HG02852 (cell line): ENCODE results near the gene CARS2.
"Not testable (repeated sequence)": the region's sequence is repeated elsewhere in the genome, so short reads cannot be mapped to it uniquely, and the experiment has no call there.

Source experiments
- ATAC-seq: cut with Tn5 transposase; IDR thresholded peaks from one replicate; pipeline ENCODE4 v1.9.1; 2021; ENCODE audit warnings: mild to moderate bottlenecking, moderate library complexity; ENCODE audit not compliant: unreplicated experiment

The CARS2 gene

GRCh38 chr13:110624766-110625756, 80.9 kb downstream of the CARS2 start:
- no peak for ATAC-seq

DNA sequence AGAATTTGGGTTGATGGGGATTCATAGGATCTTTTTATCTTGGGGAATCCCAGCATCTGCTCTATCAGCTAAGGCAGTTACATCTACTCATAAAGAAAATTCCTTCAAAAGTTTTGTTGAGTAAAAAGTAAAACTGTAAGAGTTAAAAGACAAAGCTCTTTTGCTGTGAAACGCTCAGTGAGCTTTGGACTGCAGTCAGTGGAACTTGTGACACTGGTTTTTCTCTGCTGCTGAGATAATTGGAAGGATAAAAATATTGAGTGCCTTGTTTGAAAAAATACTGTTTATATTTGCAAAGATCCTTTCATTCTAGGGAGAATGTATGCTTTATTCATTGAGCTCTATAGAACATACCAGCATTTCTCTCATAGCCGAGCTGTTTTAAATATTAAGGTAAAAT, 85.3 kb downstream of the CARS2 start:
- no peak for ATAC-seq

GRCh38 chr13:110618780-110619179, 87.1 kb downstream of the CARS2 start:
- no peak for ATAC-seq

DNA sequence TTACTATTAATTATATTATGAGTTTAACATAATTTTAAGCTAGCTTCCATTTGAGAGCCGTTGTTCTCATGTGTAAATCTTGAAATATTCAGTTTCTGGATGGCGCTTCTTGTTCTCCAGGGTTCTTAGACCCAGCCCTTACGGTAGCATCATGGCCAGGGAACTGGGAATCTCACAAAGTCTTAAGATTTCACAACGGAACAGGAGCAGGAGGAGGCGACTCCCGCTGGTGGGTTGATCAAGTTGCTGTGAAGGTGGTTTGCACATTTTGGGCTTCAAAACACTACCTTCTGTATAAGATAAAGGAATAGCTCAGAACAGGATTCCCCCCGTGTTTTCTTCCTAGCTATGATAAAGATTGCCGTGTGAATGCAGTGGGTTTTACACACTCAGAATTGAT, 87.7 kb downstream of the CARS2 start:
- no peak for ATAC-seq

DNA sequence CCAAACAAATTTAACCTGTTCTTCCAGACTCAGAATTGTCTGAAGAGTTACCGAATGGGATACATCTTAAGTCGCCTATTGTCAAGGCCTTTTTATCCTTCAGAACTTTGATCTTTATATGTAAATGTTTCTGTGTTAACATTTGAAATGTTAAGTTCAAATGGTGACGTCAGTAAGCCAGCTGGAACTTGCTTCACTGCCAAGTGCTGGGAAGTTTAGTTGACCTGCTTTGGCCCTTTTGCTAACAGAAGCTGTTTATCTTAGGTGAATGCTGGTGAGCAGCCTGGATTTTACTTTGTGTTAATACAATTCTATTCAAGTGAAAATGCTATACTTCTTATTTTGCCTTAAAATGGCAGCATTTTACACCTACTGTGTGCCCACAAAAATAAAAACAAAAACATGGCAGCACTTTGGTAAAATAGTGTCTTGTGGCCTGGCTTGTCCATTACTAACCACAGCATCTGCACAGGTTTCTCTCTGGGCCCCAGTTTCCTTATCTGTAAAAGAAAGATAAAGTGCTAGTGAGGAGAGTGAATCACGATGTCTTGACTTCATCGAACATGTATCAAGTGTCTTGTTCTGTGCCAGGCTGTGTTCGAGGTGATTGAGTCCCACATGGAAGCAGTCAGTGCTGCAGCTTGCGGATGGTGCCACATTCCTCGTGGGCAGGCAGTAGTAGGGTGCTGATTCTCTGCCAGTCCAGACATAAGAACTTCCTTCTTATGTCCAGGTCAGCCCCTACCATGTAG, 88.4 kb downstream of the CARS2 start:
- no peak for ATAC-seq

DNA sequence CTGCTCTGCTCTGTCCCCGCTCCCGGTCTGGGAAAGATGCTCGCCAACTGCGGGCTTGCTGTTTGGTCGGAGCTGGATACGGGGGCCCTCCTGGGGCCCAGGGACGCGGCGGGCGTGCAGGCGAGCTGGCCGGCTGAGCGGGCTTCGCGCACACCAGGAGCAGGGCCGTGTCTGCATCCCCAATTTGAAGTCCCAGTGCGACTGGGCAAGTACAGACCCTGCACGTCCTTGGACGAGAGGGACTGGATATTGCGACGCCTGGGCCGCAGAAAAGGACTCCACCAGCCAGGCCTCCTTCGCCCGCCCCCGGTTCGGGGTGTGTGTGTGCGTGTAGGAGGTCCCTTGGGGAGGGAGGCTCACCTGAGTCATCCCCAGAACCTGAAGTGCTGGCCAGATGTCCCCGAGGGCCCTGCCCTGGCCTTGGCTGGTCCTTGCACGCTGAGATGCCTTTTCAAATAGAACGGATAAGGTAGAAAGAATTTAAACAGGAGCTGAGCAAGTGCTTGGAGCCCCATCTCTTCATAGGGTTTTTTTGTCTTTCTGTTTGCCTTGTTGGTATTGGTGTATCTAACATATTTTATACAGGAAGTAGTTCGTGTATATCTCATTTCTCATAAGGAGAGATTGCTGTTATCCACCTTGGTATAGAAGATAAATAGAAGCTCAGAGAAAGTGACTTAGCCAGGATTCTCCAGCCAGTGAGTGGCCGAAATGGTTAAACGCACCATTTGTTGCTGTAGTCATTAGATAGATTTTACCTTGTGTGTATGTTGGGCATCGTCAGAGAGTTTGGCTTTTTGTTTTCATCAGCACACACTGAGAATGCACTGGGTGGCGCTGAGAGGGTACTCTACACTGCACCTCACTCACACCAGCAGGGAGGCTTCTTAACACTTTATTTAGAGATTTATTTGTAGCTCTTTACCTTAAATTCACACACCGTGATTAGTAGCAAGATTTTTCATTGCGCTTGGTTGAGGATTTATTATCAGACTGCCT, 89.5 kb downstream of the CARS2 start:
- peak; percentile 49 for ATAC-seq

GRCh38 chr13:110615322-110616102, 90.4 kb downstream of the CARS2 start, which contains the start of gene NAXD:
NAXD (plus strand) TSS chr13:110615545; CDS start chr13:110615602, 57 bp downstream.
- ATAC-seq = peak; percentile 85

GRCh38 chr13:110615005-110615321, 91.0 kb downstream of the CARS2 start:
- no peak for ATAC-seq

DNA sequence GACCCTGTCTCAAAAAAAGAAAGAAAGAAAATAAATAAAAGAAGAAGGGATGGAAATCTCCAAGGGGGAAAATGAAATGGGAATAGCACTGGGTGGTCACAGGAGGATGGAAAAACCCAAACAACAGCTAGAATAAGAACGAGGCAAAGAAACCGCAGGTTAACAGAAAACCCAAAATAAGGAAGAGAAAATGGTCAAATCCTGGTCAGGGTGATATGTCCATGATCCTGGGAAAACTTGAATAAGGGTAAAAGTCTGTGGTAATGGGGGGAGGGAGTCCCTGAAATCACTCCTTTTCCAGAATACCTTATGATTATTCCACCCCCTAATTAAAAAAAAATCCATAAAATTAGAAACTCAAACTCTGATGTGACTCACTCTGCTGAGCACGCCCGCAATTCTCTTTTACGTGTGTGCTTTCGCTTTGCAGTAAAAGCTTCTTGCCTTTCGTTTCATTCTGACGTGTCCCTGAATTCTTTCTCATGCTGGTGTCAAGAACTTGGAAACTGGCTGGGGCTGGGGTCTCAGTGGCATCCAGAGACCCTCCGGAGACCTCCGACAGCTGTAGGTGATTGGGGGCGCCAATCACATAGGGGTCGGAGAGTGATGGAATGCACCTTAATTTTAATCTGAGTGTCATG, 94.8 kb downstream of the CARS2 start:
- ATAC-seq = peak; percentile 30

GRCh38 chr13:110607675-110608224, 98.2 kb downstream of the CARS2 start:
- no peak for ATAC-seq

DNA sequence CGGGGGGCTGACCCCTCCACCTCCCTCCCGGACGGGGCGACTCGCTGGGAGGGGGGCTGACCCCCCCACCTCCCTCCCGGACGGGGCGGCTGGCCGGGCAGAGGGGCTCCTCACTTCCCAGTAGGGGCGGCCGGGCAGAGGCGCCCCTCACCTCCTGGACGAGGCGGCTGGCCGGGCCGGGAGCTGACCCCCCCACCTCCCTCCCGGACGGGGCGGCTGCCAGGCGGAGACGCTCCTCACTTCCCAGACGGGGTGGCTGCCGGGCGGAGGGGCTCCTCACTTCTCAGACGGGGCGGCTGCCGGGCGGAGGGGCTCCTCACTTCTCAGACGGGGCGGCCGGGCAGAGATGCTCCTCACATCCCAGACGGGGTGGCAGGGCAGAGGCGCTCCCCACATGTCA, 99.6 kb downstream of the CARS2 start:
- not testable (repeated sequence) for ATAC-seq

GRCh38 chr13:110605132-110605531, 100.8 kb downstream of the CARS2 start:
- no peak for ATAC-seq

GRCh38 chr13:110600980-110601379, 104.9 kb downstream of the CARS2 start:
- no peak for ATAC-seq

GRCh38 chr13:110600261-110600819, 105.6 kb downstream of the CARS2 start:
- no peak for ATAC-seq

DNA sequence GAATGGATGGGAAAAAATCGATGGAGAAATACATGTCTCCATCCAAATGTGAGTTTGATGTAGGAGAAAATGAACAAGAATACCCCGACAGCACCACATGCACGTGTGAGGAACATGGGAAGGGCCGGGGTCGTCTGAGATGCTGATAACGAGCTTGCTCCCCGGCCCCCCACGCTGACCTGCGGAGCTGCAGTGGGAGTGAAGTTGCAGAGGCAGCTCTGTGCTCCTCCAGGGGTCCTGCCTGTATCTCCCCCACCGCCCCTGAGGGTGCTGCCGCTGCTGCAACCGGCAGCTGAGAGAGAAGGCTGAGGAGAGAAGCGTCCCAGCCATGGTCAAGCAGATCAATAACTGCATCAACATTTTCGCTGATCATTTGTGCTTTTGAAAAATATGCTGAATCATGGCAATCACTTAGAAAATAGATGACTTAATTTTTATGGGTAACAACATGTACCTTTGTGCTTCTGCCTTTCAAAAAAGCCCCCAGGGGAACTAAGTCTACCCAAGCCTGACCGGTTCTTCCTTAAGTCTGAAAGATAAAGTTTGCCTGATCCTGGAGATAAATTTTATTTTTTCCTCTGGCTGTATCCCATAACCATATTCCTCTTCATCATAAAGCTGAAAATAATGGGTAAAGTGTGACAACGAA, 108.8 kb downstream of the CARS2 start:
- ATAC-seq = no peak

DNA sequence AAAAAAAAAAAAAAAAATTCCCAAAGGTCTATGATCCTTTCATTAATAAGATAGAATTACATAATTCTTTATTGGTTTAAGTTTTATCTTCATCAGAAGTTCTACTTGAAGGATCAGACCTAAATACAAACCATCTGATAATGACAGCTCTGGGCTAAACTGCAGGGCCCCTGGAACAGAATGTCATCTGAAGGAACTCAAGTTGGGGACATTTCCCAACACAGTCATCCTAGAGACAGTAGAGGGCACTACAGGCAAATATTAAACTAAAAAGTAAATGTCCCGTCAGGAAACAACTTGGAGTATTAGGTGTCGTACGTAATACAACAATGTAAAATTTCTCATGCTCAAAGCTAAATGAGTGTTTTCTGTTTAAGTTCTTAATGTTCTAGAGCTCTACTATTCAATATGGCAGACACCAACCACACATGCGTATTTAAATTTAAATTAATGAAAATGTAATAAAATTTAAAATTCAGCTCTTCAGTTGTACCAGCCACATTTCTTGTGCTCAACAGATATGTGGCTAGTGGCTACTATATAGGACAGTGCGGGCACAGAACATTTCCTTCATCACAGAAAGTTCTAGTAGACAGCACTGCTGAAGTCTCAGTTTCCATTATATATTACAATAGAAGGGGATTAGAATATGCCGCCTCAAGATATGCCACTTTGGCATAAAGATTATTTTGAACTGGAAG, 112.3 kb downstream of the CARS2 start:
- peak; percentile 84 for ATAC-seq

DNA sequence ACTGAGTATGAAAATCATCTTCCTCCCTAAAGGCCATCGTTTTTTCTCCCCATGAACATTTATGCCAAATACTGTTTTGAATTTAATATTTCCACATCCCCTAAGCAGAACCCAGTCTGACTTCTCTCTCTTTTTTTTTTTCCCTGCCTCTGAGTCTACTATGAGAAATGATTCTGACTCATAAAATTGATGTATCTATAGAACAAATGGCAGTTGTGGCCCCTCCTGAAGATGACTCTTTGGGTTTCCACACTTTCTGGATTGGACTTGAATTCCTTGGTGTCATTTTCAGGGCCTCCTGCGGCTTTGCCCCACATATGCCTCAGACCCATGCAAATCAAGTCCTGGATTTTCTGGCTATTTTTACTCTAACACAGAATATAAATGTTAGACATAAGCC, 113.3 kb downstream of the CARS2 start:
- ATAC-seq = no peak
